Glutamatergic neuron (in vitro differentiated cells): ENCODE measurements around the gene SKP1. TPM values are rescaled to one million over a fixed set of nuclear protein-coding genes. Genes with fewer than 3 reads are reported as not detected.

Experiments
- DNase-seq: peaks from one replicate; pipeline ENCODE4 v3.0.0; 2022
- H3K27ac Mint-ChIP-seq: one replicate; pipeline ENCODE4 v1.8.0; 2020; ENCODE audit warnings: mild to moderate bottlenecking, mixed read lengths, inconsistent platforms; ENCODE audit not compliant: unreplicated experiment
- H3K27me3 Mint-ChIP-seq: one replicate; pipeline ENCODE4 v1.8.0; 2020; ENCODE audit warnings: mild to moderate bottlenecking, moderate library complexity, mixed read lengths, inconsistent platforms; ENCODE audit not compliant: unreplicated experiment
- H3K36me3 Mint-ChIP-seq: one replicate; pipeline ENCODE4 v1.8.0; 2020; ENCODE audit warnings: mild to moderate bottlenecking, mixed read lengths, inconsistent platforms; ENCODE audit not compliant: unreplicated experiment
- H3K4me1 Mint-ChIP-seq: one replicate; pipeline ENCODE4 v1.8.0; 2020; ENCODE audit warnings: mild to moderate bottlenecking, low read depth, mixed read lengths, inconsistent platforms; ENCODE audit not compliant: unreplicated experiment
- H3K4me3 Mint-ChIP-seq: one replicate; pipeline ENCODE4 v1.8.0; 2020; ENCODE audit warnings: mild to moderate bottlenecking, mixed read lengths, inconsistent platforms; ENCODE audit not compliant: unreplicated experiment
- H3K9me3 Mint-ChIP-seq: one replicate; pipeline ENCODE4 v1.8.0; 2020; ENCODE audit warnings: mild to moderate bottlenecking, moderate library complexity, mixed read lengths, inconsistent platforms; ENCODE audit not compliant: unreplicated experiment
- CTCF ChIP-seq: fragments of 200-600 bp; sonication (generic); IDR thresholded peaks from one replicate; pipeline ENCODE4 v1.5.0; 2021; ENCODE audit not compliant: partially characterized antibody, unreplicated experiment
- total RNA-seq: library from RNA; stranded (reverse); fragmentation: NEBNext Ultra II Directional; extraction: Animal tissue kit (Norgen Biotek cat#: 25700); gene quantifications from one replicate; pipeline ENCODE4 v1.2.1, GENCODE V29; 2021; ENCODE audit not compliant: unreplicated experiment

Gene SKP1
- total RNA-seq, 1 donor from 2014 or later, result 345 TPM

- Mint-ChIP-seq H3K27ac (no peak overlapping the region), H3K4me1 (peaks cover 1% of the 10 kb centered on the region), H3K27me3 (peaks cover 3% of the 10 kb centered on the region), H3K4me3 (no peak overlapping the region), H3K36me3 (no peaks in the 10 kb centered on the region), H3K9me3 (peaks cover 3% of the 10 kb centered on the region)
- no peak for DNase-seq
- no peak for TF ChIP-seq CTCF
Observed at GRCh38 chr5:134124289-134125038, 52.3 kb downstream of the SKP1 start.

- no peak for TF ChIP-seq CTCF
- Mint-ChIP-seq H3K27me3 (peaks cover 3% of the 10 kb centered on the region), H3K27ac (no peak overlapping the region), H3K36me3 (no peaks in the 10 kb centered on the region), H3K4me3 (no peak overlapping the region), H3K4me1 (no peaks in the 10 kb centered on the region), H3K9me3 (peaks cover 3% of the 10 kb centered on the region)
- DNase-seq, result no peak
Observed at GRCh38 chr5:134123360-134123759, 53.4 kb downstream of the SKP1 start.

GRCh38 chr5:134122530-134122929 lies 54.2 kb downstream of the SKP1 start:
- H3K9me3 Mint-ChIP-seq, result peaks cover 3% of the 10 kb centered on the region
- H3K4me1 Mint-ChIP-seq, result no peaks in the 10 kb centered on the region
- H3K27ac Mint-ChIP-seq, result no peak overlapping the region
- no peak for TF ChIP-seq CTCF
- H3K36me3 Mint-ChIP-seq, result no peaks in the 10 kb centered on the region
- H3K27me3 Mint-ChIP-seq, result peaks cover 3% of the 10 kb centered on the region
- no peak overlapping the region for H3K4me3 Mint-ChIP-seq
- DNase-seq, result no peak

- Mint-ChIP-seq H3K27ac (no peak overlapping the region), H3K9me3 (peaks cover 3% of the 10 kb centered on the region), H3K4me3 (no peak overlapping the region), H3K4me1 (no peaks in the 10 kb centered on the region), H3K36me3 (no peaks in the 10 kb centered on the region), H3K27me3 (peaks cover 6% of the 10 kb centered on the region)
- no peak for DNase-seq
- TF ChIP-seq CTCF, result no peak
Observed at GRCh38 chr5:134120386-134121138, 56.2 kb downstream of the SKP1 start.

GRCh38 chr5:134119720-134120119 lies 57.0 kb downstream of the SKP1 start:
- Mint-ChIP-seq H3K4me3 (no peak overlapping the region), H3K4me1 (no peaks in the 10 kb centered on the region), H3K27me3 (peaks cover 6% of the 10 kb centered on the region), H3K27ac (no peak overlapping the region), H3K9me3 (peaks cover 3% of the 10 kb centered on the region), H3K36me3 (no peaks in the 10 kb centered on the region)
- TF ChIP-seq CTCF, result no peak
- DNase-seq, result no peak
